ENCODE results near the gene MMP2.

Gene MMP2

DNA sequence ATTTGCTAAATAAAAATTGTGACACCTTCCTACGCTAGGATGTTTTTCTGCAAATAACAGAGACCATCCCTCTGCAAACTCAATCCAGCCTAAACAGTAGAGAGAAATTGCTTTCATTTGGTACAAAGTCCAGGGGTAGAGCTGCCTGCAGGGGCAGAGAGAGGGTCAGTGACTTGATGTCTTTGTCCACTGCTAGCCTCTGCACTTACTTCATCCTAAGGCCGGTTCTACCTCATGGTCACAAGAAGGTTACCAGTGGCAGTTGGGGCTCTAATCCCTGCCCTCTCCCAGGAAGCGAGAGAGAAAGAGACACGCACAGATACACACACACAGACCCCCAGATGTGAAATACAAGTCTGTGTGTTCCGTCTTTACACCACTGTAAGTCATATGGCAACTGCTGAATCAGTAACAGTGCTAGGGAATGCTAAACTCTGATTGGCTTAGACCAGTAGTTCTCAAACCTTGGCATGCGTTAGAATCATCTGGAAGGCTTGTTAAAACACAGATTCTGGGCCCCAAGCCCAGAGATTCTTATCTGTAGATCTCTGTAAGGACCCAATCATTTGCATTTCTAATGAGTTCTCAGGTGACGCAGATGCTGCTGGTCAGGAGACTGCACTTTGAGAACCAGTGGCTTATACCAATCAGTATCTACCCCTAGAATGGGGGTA lies 16.8 kb downstream of the MMP2 start:
- no peak for DNase-seq

DNA sequence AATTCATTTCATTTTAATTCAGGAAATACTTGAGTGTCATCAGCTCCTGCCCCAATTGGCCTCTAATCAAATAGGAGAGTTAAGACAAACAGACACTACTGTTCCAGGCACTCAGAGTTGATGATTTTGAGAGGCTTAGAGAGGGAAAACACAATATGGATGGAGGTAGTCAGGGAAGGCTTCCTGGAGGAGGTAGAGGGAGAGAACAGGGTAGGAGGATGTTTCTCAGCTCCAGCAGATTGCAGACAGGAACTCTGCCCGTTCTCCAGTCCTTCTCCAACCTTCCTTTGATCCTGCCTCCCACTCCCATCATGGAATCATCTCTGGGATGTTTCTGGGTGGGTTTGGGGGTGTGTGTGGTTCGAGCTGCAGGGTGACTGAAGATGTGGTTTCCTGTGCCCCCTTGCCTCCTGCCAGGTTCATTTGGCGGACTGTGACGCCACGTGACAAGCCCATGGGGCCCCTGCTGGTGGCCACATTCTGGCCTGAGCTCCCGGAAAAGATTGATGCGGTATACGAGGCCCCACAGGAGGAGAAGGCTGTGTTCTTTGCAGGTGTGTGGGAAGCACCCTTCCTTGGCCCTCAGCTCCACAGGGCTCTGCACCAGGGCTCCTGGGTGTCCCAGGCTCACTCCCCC lies 17.6 kb downstream of the MMP2 start:
- no peak for DNase-seq

DNA sequence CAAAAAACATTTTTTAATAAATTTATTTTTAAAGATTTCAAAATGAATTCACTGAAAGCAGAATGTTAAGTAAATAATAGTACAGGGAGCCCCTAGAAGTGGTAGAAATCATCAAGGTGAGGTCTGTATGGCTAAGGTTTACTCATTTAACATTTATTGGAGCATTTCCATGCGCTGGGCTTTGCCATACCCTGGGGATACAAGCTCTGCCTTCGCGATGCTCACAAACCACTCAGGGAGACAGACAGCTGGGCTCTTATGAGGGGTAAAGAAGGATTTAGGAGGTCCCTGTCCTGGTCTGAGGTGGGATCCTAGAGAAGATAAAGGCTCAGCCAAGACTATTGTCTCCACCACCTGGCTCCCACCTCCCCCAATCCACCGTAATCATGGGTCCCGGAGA lies 18.6 kb downstream of the MMP2 start:
- no peak for DNase-seq

DNA sequence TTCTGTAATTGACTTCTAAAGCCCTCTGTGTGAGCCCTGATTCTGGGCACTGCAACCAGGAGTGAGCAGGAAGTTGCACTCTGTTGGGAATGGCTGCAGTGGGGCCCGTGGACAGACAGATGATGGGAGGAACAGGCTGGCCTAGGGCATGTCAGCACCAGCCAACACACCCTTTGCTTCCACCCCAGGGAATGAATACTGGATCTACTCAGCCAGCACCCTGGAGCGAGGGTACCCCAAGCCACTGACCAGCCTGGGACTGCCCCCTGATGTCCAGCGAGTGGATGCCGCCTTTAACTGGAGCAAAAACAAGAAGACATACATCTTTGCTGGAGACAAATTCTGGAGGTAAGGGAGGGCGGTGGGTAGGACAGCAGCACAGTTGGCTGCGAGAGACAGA lies 19.1 kb downstream of the MMP2 start:
- no peak for DNase-seq

GRCh38 chr16:55499281-55499680 lies 20.3 kb downstream of the MMP2 start:
- DNase-seq = no peak

- no peak for DNase-seq
Measured at GRCh38 chr16:55499951-55500529, 21.0 kb downstream of the MMP2 start.

GRCh38 chr16:55500530-55501011 lies 21.6 kb downstream of the MMP2 start:
- DNase-seq = no peak

DNA sequence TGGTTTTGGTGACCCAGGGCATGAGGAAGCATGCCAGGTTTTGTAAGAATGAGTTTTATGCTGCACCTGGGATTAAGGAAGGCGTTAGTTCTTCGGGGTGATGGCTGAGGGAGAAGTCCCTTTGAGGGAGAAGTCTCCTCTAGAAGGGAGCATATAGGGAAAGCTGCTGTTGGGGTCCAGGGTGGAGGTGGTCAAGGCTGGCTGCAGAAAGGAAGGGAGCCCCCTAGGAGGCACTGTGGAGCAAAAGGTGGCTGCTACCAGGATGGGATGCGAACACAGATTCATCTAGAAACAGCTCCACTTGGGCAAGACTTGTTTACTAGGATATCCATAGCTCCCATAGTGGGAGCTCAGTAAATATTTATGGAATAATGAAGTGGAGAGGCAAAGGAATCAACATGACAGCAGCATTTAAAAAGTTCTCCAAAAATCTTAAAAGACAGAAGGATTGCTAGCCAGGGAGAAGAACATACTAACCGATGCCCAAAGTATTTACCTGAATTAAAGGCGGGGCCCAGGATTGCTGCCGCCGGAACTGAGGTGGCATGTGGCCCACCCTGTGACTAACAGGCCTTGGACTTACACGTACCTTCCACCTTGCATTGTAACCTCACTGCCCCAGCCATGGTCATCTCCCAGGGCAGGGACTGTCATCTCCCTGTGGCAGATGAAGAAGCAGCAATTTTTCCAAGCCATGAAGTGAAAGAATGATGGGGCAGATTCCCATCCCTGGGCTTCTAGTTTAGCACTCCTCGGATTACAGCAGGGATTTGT lies 22.7 kb downstream of the MMP2 start:
- DNase-seq = no peak

DNA sequence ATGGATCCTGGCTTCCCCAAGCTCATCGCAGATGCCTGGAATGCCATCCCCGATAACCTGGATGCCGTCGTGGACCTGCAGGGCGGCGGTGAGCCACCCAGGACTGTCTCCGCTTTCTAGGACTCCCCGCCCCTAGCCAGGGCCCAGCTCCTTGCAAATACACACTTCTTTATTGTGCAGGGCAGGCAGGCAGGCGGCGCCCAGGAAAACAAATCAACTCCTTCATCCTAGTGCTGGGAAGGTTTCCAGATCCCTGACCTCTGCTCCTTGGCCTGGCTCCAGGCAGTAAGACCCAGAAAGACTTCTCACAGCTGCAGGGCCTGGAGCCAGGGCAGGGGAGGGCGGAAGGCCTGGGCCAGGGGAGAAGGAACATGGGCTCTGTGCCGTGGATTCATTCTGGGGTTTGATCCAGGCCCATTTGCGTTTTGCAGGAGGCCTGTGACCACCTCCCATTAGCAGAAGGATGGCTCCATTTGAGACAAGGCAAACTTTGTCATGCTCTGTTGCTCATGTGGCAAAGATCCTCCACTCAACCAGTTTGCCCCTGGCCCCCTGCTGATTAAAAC lies 23.9 kb downstream of the MMP2 start:
- no peak for DNase-seq

DNA sequence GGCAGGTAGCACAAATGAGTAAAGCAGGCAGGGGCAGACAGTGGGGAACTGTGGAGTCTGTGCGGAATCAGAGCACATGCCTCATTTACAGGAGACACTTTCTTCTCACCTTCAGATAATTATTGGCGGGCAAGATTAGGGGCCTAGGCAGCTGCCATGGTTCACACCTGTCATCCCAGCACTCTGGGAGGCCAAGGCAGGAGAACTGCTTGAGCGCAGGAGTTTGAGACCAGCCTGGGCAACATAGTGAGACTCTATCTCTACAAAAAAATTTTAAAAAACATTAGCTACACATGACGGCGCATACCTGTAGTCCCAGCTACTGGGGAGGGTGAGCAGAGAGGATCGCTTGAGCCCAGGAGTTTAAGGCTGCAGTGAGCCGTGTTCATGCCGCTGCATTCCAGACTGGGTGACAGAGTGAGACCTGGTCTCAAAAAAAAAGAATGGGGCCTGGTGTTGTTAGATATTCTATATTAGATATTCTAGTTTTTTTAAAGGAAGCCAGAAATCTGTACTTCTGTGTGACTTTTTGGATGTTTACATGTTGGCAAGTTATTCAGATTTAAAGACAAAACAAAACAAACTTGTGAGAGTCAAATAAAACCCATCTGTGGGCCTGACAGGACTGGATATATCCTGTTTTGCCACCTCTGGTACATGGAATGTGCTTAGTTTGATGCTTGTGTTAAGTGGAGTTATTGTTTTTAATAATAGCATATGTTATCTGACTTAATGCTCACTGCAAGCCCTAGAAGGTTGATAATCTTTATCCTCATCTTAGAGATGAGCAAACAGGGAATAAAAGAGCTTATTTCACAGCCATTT lies 24.9 kb downstream of the MMP2 start:
- no peak for DNase-seq

GRCh38 chr16:55505333-55506015 lies 26.5 kb downstream of the MMP2 start:
- DNase-seq = no peak

GRCh38 chr16:55506083-55506482 lies 27.1 kb downstream of the MMP2 start:
- DNase-seq = no peak

DNA sequence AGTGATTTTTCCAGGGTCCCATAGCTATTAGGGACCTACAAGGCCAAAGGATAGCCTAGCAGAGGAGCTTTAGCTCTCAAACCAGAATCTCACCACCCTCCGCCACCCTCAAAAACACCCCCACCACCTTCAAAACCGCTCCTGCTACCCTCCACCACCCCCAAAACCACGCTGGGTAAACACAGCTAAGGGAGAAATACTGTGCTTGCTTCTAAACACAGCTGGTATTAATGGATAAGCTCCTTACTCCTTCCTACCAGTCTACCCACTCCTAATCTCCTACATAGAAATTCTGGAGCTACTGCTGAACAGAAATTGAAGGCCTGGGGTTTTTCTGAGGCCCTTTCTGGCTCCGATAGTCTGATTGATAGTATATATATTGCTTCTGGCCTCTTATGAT lies 27.7 kb downstream of the MMP2 start:
- no peak for DNase-seq

GRCh38 chr16:55508271-55508921 lies 29.4 kb downstream of the MMP2 start:
- no peak for DNase-seq

DNA sequence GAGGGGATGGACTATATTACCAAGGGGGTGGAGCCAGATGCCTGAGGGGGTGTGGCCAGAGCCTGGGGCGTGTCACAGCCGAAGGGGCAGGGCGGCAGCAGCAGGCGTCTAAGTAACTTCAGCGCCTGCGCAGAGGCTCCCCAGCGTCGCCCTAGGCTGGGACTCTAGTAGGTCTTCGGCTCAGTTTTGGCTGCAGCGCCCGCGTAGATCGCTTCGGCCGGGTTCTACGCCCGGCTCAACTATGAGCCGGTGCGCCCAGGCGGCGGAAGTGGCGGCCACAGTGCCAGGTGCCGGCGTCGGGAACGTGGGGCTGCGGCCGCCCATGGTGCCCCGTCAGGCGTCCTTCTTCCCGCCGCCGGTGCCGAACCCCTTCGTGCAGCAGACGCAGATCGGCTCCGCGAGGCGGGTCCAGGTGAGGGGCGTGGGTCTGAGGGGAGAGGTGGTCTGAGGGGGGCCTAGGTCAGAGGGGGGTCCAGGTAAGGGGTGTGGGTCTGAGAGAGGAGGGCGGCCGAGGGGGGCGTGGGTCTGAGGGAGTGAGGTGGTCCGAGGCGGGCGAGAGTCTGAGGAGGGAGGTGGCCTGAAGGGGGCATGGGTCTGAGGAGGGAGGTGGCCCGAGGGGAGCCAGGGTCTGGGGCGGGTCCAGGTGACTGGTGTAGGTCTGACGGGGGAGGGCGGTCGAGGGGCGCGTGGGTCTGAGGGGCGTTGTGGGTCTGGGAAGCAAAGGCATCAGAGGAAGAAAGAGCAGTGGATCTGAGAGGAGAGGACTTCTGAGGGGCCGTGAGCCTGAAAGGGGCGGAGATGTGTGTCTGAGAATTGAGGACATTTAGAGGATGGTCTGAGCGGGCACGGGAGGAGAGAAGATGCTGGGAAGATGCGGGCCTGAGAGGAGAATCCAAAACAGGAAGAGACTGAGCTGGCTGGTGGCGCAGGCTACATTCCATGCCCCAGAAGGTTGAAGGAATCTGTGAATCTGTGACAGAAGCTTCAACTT lies 30.2 kb downstream of the MMP2 start, which contains the start of gene LPCAT2:
TSS of gene LPCAT2 (plus strand) at position 132 of the 991 bp plus-strand sequence. CDS start at position 242, 110 bp downstream.
- peak; percentile 42 for DNase-seq

DNA sequence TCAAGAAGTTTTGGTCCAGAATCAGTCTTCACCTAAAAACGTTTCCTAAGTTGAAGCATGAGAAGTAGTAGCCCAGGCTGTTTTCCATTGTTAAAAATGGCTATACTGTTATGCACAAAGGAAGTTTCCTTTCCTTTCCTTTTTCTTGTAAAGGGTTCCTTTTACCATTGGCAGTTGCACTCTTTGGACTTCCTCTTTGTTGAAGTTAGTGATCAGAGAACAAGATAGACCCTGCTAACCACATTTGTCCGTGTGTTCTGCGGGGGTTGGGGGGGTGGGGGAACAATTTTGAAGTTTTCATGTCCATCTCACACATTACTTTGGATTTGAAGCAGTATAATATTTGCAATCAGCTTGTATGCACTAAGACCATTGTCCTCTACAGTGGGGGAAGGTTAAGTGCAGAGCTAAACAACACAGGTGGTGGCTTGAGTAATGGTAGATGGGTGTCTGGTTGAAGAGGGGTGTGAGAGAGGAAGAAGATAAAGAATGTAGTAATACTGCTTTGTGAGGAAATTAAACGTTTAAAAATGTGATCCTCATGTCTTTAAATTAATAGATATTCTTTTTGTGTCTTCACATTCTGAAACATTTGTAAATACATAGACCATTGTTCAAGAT lies 31.3 kb downstream of the MMP2 start:
- DNase-seq = no peak

DNA sequence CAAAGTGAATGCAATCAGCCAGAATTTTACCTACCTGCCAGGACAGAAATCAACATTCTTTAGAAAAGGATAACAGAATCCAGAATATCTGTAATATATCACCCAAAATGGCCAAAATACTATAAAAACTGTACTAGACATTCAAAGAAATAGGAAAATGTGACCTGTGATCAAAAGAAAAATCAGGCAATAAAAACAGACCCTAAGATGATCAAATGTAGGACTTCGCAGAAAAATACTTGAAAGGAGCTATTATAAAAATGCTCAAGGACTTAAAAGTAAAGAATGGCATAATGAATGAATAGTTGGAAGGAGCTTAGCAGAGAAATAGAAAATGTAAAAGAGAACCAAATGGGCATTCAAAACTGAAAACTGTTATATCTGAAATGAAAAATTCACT lies 33.9 kb downstream of the MMP2 start:
- DNase-seq = no peak

DNA sequence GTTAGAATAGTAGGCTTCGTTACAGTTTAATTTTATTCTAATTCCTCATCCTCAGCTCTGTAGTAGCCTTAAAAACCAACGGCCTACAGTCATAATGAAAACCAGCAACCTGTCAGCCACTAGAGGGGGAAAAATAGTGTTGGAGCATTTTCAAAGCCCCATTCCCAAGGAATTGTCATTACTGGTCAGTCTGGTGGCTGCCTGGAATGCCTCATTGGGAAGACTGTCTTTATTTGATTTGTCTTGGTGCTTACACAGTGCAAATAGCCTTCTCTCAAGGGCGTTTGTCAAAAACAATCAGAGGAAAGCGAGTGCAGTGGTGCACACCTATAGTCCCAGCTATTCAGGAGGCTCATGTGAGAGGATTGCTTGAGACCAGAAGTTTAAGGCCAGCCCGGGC lies 34.6 kb downstream of the MMP2 start:
- no peak for DNase-seq

DNA sequence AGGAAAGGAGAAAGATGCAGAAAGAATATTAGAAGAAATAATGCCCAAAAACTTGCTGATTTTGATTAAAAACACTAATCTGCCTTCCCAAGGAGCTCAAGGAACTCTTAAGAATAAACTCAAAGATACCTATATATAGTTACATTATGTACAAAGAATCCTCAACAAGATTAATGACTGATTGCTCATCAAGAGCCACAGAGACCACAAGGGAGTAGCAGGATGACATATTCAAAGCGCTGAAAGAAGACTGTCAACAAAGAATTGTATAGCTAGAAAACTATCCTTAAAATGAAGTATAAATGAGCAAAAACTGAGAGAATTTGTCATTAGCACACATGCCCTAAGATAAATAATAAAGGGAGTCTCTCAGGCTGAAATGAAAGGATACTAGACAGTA lies 36.1 kb downstream of the MMP2 start:
- DNase-seq = no peak
